ENCODE measurements around the gene CBLB. TPM values are rescaled to one million over a fixed set of nuclear protein-coding genes. Genes with fewer than 3 reads are reported as not detected.

Gene CBLB
- total and polyA plus RNA-seq, 2 experiments from 2014 or later, result 20.5 to 47.7 TPM

DNA sequence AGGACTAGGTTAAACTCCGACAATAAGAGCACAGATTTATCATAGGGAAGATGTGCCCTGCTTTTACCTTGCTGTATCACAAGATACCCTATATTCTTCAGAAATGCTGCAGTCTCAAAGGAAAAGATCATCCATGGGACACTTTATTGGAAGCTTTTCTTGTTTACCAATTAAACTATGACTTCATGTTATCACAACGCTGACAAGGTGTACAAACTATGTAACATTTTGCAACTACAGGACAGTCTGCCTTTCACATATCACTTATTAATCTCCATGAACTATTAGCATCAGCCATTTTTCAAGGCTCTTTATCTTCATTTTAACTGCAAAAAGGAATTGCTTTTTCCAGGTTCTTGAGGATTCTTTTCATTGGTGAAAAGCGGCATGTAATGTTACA is 34.0 kb downstream of the CBLB start (continued):
- TF ChIP-seq, protein P1, sequence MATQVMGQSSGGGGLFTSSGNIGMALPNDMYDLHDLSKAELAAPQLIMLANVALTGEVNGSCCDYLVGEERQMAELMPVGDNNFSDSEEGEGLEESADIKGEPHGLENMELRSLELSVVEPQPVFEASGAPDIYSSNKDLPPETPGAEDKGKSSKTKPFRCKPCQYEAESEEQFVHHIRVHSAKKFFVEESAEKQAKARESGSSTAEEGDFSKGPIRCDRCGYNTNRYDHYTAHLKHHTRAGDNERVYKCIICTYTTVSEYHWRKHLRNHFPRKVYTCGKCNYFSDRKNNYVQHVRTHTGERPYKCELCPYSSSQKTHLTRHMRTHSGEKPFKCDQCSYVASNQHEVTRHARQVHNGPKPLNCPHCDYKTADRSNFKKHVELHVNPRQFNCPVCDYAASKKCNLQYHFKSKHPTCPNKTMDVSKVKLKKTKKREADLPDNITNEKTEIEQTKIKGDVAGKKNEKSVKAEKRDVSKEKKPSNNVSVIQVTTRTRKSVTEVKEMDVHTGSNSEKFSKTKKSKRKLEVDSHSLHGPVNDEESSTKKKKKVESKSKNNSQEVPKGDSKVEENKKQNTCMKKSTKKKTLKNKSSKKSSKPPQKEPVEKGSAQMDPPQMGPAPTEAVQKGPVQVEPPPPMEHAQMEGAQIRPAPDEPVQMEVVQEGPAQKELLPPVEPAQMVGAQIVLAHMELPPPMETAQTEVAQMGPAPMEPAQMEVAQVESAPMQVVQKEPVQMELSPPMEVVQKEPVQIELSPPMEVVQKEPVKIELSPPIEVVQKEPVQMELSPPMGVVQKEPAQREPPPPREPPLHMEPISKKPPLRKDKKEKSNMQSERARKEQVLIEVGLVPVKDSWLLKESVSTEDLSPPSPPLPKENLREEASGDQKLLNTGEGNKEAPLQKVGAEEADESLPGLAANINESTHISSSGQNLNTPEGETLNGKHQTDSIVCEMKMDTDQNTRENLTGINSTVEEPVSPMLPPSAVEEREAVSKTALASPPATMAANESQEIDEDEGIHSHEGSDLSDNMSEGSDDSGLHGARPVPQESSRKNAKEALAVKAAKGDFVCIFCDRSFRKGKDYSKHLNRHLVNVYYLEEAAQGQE (IDR thresholded peaks at IDR 0.05; ENCODE audit: unreplicated experiment), result no peak
- TF ChIP-seq NANOG (IDR thresholded peaks at IDR 0.05; ENCODE audit: borderline replicate concordance), result no peak
- no peak for TF ChIP-seq JUNB (IDR thresholded peaks at IDR 0.05; ENCODE audit: unreplicated experiment)
- no peak for TF ChIP-seq STAT1 (IDR thresholded peaks at IDR 0.05; ENCODE audit: unreplicated experiment)
- no peak for TF ChIP-seq CREB1 (CRISPR knock-in tag; IDR thresholded peaks at IDR 0.05; ENCODE audit: low read depth)
- no peak for TF ChIP-seq CTCF (conservative IDR thresholded peaks at IDR 0.05; ENCODE audit: low read depth in 2 of 2)

DNA sequence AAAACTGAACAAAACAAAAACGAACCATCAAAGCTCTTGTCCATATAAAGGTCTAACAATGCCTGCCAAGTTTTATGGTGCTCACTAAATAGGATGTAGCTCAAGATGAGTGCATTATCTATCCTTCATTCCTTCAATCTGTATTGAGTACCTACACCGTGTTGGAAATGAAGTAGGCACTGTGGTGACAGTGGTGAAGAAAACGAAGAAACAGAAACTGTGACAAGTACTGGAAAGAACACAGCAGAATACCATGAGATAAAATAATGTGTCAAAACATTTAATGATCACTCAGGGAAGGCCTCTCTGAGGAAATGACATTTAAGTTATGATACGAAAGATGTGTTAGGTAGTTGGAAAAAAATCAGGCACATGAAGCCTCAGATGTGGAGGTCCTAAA is 36.2 kb downstream of the CBLB start:
- Histone ChIP-seq H2AFZ (no peak overlapping the region), H3K27me3 (ENCODE audit: insufficient read depth) (no peaks in the 10 kb centered on the region), H3K9me2 (ENCODE audit: insufficient read depth) (no peaks in the 10 kb centered on the region), H3K4me1 (ENCODE audit: insufficient read depth) (peaks cover 5% of the 10 kb centered on the region), H3K79me2 (replicated peaks; ENCODE audit: insufficient read depth) (peaks cover 20% of the 10 kb centered on the region; the same call in 1 of the 2 replicates), H3K36me3 (ENCODE audit: insufficient read depth) (no peaks in the 10 kb centered on the region), H3K27ac (ENCODE audit: low read depth) (no peak overlapping the region), H4K20me1 (replicated peaks; ENCODE audit: insufficient read depth) (no peaks in the 10 kb centered on the region), H3K4me2 (no peak overlapping the region), H3F3A (replicated peaks; ENCODE audit: low read depth) (no peaks in the 10 kb centered on the region), H3K4me3 (no peak overlapping the region)
- H3K4me3 Mint-ChIP-seq, result no peak overlapping the region
- TF ChIP-seq EZH2 (IDR thresholded peaks at IDR 0.05; ENCODE audit: low read depth, unreplicated experiment) (no peak), STAT1 (IDR thresholded peaks at IDR 0.05; ENCODE audit: unreplicated experiment) (no peak), ZNF331 (CRISPR knock-in tag; IDR thresholded peaks at IDR 0.05; ENCODE audit: low read depth) (no peak), NANOG (IDR thresholded peaks at IDR 0.05; ENCODE audit: borderline replicate concordance) (no peak), JUNB (IDR thresholded peaks at IDR 0.05; ENCODE audit: unreplicated experiment) (no peak), CREB1 (CRISPR knock-in tag; IDR thresholded peaks at IDR 0.05; ENCODE audit: low read depth) (no peak), POLR2AphosphoS5 (IDR thresholded peaks at IDR 0.05; ENCODE audit: low read depth) (no peak), EZH2phosphoT487 (IDR thresholded peaks at IDR 0.05; ENCODE audit: unreplicated experiment) (no peak)
- TF ChIP-seq, protein P2, sequence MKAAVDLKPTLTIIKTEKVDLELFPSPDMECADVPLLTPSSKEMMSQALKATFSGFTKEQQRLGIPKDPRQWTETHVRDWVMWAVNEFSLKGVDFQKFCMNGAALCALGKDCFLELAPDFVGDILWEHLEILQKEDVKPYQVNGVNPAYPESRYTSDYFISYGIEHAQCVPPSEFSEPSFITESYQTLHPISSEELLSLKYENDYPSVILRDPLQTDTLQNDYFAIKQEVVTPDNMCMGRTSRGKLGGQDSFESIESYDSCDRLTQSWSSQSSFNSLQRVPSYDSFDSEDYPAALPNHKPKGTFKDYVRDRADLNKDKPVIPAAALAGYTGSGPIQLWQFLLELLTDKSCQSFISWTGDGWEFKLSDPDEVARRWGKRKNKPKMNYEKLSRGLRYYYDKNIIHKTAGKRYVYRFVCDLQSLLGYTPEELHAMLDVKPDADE (IDR thresholded peaks at IDR 0.05), result no peak
- DNase-seq (ENCODE audit: low spot score), result no peak
- H3K9me3 Mint-ChIP-seq, result no peaks in the 10 kb centered on the region
- H3K36me3 Mint-ChIP-seq (ENCODE audit: low read depth), result no peaks in the 10 kb centered on the region
- no peak for ATAC-seq
- peaks cover 5% of the 10 kb centered on the region for H3K27me3 Mint-ChIP-seq (ENCODE audit: insufficient read depth, low read depth, poor library complexity)
- H3K4me1 Mint-ChIP-seq, result peaks cover 18% of the 10 kb centered on the region; the same call in 2 of the 3 replicates
- H3K27ac Mint-ChIP-seq, result no peak overlapping the region; the same call in 1 of the 2 replicates

Data from GM23338 (cell line).